Suppressor macrophage (primary cell): Measurements from ENCODE around the gene ALDH3B2.
"Not testable (repeated sequence)": the region's sequence is repeated elsewhere in the genome, so short reads cannot be mapped to it uniquely, and the experiment has no call there.

Experiments
- DNase-seq, 4 experiments: peaks; one replicate each; pipeline ENCODE4 v3.0.0-alpha.2; 2020 to 2022

ALDH3B2 gene

DNA sequence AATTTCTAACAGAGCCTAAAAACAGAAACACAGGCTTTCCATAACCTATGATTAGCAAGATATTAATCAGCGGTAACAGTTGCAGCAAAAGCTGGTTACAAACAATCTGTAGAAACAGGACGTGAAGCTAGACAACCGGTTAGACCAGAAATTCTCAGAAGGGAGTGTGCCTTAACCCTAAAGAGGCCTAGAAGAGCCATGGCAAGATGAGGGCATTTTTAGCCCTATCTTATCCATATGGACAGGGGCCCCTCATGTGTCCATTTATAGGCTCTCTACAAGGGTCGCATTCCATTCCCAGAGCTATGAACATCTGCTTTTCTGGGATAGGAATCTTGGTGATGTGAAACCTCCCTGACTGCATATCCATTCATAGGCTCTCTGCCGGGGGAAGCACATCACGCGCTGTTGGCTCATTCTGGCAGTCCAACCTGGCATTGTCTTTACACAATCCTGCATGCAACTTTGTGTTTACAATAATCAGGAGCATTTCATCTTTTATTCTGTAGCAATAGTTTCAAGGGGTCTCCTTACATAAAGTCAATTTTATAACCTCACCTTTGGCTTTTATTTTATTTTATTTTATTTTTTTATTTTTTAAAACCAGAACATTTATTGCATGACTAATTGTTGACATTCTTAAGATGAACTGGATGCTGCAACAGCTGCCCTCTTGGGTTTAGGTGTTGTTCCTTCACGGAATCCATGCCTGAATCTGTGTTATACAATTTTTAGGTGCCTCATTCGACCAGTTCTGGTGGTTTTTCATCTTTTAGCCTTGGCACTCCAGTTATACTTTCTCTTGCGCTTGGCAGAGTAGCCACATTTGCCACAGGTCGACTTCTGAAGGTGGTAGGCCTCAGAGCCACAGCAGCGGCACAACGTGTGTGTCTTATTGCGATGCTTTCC, 8.0 kb upstream of the ALDH3B2 start:
- DNase-seq = not testable (repeated sequence)

GRCh38 chr11:67680696-67681470, 6.5 kb upstream of the ALDH3B2 start:
- no peak for DNase-seq

DNA sequence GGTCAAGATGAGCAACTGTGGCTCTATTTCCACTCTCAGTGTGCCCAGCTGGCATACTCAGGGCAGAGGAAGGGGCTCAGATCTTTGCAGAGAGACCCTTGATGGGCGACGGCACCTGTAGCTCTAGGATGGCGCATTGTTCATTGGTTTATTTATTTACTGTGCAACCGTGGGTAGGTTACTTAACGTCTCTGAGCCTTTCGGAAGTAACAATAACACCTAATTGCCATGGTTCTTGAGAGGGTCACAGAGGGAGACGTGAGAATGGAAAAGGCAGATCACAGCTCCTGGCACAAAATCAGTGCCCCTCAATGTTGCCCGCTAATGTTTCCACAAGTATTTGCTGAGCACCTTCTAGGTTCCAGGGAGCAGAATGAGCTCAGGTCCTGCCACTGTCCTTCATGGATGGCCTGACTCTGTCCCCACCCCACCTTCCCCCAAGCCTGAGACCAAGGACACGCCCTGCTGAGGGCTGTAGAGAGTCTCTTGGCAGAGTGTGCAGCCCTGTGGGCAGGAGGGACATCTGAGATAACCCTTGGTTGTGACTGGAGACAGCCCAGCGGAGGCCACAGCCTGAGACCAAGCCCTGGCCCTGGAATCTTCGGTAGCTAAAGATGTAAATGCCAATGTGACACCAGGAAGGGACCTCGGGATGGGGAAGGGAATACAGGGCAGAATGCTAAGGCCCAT, 780 bp upstream of the ALDH3B2 start:
- no peak for DNase-seq

- no peak for DNase-seq
Measured at GRCh38 chr11:67673902-67674301, 521 bp downstream of the ALDH3B2 start.

- no peak for DNase-seq
Measured at GRCh38 chr11:67673358-67673757, 1.1 kb downstream of the ALDH3B2 start.

- no peak for DNase-seq
Measured at GRCh38 chr11:67671211-67671520, 3.3 kb downstream of the ALDH3B2 start.

GRCh38 chr11:67670316-67671210, 3.9 kb downstream of the ALDH3B2 start:
- DNase-seq = no peak

DNA sequence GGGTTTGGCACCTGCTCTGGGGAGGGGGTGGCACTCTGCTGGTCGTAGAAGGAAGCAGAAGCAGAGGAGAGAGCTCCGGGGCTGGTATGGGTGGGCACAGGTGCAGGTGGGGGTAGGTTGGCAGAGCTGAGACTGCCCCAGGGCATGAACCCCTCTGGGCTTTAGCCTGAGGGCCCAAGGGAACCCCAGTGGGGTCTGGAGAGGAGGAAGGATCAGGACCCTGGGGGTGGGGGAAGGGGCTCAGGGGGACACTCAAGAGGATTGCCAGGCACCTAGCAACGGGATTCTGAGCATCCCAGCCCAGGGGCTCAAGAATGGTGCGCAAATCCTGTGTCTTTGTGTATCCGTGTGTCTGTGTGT, 6.3 kb downstream of the ALDH3B2 start:
- no peak for DNase-seq

DNA sequence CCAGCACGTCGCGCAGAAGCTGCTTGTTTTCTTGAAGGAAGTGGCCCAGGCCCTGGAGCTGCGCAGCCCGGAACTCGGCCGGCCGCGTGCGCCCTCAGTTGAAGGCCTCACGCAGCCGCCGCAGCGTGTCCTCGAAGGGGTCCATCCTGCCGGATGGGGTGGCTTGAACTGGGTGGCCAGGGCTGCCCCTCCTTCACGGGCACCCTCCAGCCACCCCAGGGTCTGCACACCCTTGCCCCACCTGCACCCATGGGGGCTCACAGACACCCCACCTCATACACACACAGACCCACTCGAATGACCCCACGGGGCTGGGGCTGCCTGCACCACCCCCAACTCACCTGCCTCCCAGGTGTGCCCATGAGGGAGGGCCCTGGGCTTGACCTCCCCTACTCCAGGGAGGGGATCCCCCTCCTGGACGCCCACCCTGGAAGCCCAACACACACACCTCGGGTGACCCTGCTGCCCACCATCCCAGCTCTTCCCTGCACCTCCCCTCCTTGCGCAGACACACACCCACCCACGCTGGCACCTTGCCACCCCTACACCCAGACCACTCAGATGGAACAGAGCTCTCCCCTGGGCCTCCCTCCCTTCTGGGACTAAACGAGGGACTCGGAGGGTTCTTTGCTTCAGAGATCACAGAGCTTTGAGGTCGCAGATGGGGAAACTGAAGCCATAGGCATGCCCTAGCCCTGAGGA, 6.8 kb downstream of the ALDH3B2 start:
- DNase-seq = no peak

DNA sequence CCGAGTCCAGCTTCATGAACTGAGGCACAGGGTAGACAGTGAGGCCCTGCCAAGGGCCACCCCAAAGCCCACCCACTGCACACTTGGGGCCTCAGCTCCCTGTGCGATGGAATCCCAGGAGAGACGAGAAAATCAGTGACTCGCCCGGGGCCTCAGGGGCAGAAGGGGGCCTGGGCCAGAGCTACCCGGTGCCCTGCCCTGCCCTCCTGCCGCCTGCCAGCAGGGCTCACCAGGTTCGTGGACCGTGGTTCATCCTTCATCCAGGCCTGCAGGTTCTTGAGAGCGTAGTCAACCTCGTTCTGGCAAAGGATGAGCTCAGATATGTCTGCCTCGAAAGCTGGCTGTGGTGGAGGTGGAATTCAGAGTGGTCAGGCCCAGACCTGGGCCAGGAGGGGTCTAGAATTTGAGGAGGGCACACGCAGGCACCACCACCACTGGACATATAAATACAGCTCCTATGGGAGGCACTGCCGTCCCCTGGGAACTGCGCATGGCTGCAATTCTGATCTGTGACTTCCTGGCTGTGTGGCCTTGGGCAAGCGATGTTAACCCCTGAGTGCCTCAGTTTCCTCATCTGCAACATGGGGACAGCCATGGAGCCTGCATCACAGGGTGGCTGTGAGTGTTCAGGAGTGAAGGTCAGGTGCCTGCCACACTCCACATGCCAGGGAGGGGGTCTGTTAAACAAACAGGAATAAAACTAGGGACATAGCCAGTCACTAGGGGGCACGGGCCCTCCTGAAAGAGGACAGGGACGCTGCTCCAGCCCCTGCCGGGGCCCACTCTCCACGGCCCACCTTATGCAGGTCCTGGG, 7.5 kb downstream of the ALDH3B2 start:
- DNase-seq = no peak

GRCh38 chr11:67666303-67666645, 8.1 kb downstream of the ALDH3B2 start:
- DNase-seq = no peak

DNA sequence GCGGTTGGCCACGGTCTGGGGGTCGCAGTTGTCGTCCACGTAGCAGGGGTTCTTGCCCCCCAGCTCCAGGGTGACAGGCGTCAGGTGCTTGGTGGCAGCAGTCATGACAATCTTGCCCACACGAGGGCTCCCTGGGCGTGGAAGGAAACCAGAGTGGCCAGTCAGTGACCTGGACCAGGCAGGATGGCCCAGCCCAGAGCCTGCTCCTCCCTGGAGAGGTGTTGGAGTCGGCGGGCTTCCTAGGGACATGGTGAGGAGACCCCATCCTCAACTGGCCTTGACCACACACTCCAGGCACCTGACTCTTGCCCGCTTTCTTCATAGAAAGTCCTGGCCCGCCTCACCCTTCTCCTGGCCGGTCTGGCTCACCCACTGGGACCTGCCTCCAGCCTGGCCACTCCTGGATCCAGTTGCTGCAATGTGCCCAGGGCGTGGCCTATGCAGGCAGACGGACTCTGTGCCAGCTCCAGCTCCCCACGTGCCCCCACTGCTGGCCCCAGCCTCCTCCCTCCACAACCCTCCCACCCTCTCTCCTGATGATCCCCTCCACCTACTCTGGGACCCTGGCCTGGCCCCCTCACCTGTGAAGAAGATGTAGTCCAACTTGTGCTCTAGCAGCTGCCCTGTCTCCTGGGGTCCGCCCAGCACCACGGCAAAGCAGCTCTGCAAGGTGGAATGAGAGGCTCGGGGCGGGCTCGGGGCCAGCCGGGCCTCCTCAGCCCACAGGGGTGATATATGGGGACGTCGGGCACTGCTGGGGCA, 8.7 kb downstream of the ALDH3B2 start:
- peak in 2 of 4 experiments; percentile 12 to 39 for DNase-seq

- DNase-seq = no peak
Measured at GRCh38 chr11:67664696-67665540, 9.5 kb downstream of the ALDH3B2 start.

- no peak for DNase-seq
Measured at GRCh38 chr11:67664213-67664585, 10.2 kb downstream of the ALDH3B2 start.

GRCh38 chr11:67663532-67664212, 10.8 kb downstream of the ALDH3B2 start:
- no peak for DNase-seq

GRCh38 chr11:67662835-67663531, 11.4 kb downstream of the ALDH3B2 start:
- DNase-seq = no peak

GRCh38 chr11:67662142-67662834, 12.1 kb downstream of the ALDH3B2 start:
- DNase-seq = no peak
